Measurements from ENCODE around the gene TAB2. TPM values are rescaled to one million over a fixed set of nuclear protein-coding genes. Genes with fewer than 3 reads are reported as not detected.

Gene TAB2
- polyA plus RNA-seq: 1 to 10 TPM; 1.1 to 8.5 (median 3.8) TPM

- no peak for DNase-seq
- H3K4me3 Mint-ChIP-seq: peak within 1 kb of the TSS; percentile 85 to 92 (median 89)
- peaks cover 3 to 8% (median 4%) of the 10 kb centered on the region in 3 donors for H3K27me3 Mint-ChIP-seq (ENCODE audit: low read depth in 3 of 3)
- no peaks in the 10 kb centered on the region for H3K36me3 Mint-ChIP-seq
- H3K9me3 Mint-ChIP-seq: no peaks in the 10 kb centered on the region
- H3K27ac Mint-ChIP-seq: peak within 1 kb of the TSS; percentile 75 to 94 (median 84)
- peaks cover 31 to 47% of the 10 kb centered on the region in 2 donors for H3K4me1 Mint-ChIP-seq
These were observed at the start of gene TAB2 for GRCh38 chr6:149317644-149318571. TSS of gene TAB2 (plus strand) at chr6:149317712. CDS start at chr6:149369998, 52,286 bp downstream.

GRCh38 chr6:149268146-149268545 lies 49.4 kb upstream of the TAB2 start:
- peaks cover 18 to 23% of the 10 kb centered on the region in 2 donors for H3K4me1 Mint-ChIP-seq
- peaks cover 0 to 5% (median 3%) of the 10 kb centered on the region in 3 donors for H3K27me3 Mint-ChIP-seq (ENCODE audit: low read depth in 3 of 3)
- H3K9me3 Mint-ChIP-seq: no peaks in the 10 kb centered on the region
- no peak for DNase-seq
- no peak overlapping the region for H3K27ac Mint-ChIP-seq
- H3K36me3 Mint-ChIP-seq: no peaks in the 10 kb centered on the region
- no peak overlapping the region for H3K4me3 Mint-ChIP-seq

GRCh38 chr6:149268768-149269167 lies 48.7 kb upstream of the TAB2 start:
- Mint-ChIP-seq H3K4me3 (no peak overlapping the region), H3K9me3 (no peaks in the 10 kb centered on the region), H3K27me3 (ENCODE audit: low read depth in 3 of 3) (peaks cover 0 to 5% (median 4%) of the 10 kb centered on the region in 3 donors), H3K36me3 (no peaks in the 10 kb centered on the region), H3K27ac (no peak overlapping the region), H3K4me1 (peaks cover 22 to 30% of the 10 kb centered on the region in 2 donors)
- no peak for DNase-seq

- Mint-ChIP-seq H3K27ac (no peak overlapping the region), H3K4me1 (peaks cover 22 to 35% of the 10 kb centered on the region in 2 donors), H3K4me3 (no peak overlapping the region)
These were observed 46.9 kb upstream of the TAB2 start for GRCh38 chr6:149270616-149271015.

GRCh38 chr6:149271348-149272340 lies 45.9 kb upstream of the TAB2 start:
- Mint-ChIP-seq H3K27me3 (ENCODE audit: low read depth in 3 of 3) (peaks cover 2 to 5% (median 4%) of the 10 kb centered on the region in 3 donors), H3K4me3 (peak overlapping the region; percentile 38 to 62 (median 58)), H3K27ac (peak overlapping the region in 4 of 6 donors; percentile 34 to 85 (median 54)), H3K9me3 (no peaks in the 10 kb centered on the region), H3K36me3 (no peaks in the 10 kb centered on the region), H3K4me1 (peaks cover 22 to 35% of the 10 kb centered on the region in 2 donors)
- peak; percentile 29 to 36 (median 36) for DNase-seq

More at GRCh38 chr6:149270616-149271015, 46.9 kb upstream of the TAB2 start:
- Mint-ChIP-seq H3K36me3 (no peaks in the 10 kb centered on the region), H3K27me3 (ENCODE audit: low read depth in 3 of 3) (peaks cover 2 to 5% (median 4%) of the 10 kb centered on the region in 3 donors), H3K9me3 (no peaks in the 10 kb centered on the region)
- no peak for DNase-seq

GRCh38 chr6:149273318-149273717 lies 44.2 kb upstream of the TAB2 start:
- no peak overlapping the region for H3K27ac Mint-ChIP-seq
- peak overlapping the region in 2 of 5 donors; percentile 19 to 51 for H3K4me3 Mint-ChIP-seq
- no peak for DNase-seq

GRCh38 chr6:149275621-149276020 lies 41.9 kb upstream of the TAB2 start:
- H3K4me1 Mint-ChIP-seq: peaks cover 22 to 35% of the 10 kb centered on the region in 2 donors

More at GRCh38 chr6:149273318-149273717, 44.2 kb upstream of the TAB2 start:
- Mint-ChIP-seq H3K9me3 (no peaks in the 10 kb centered on the region), H3K4me1 (peaks cover 22 to 35% of the 10 kb centered on the region in 2 donors), H3K36me3 (no peaks in the 10 kb centered on the region), H3K27me3 (ENCODE audit: low read depth in 3 of 3) (peaks cover 2 to 8% (median 4%) of the 10 kb centered on the region in 3 donors)

GRCh38 chr6:149277621-149278020 lies 39.9 kb upstream of the TAB2 start:
- Mint-ChIP-seq H3K27ac (no peak overlapping the region), H3K27me3 (ENCODE audit: low read depth in 3 of 3) (peaks cover 2 to 14% (median 6%) of the 10 kb centered on the region in 3 donors), H3K9me3 (peaks cover 0 to 2% (median 0%) of the 10 kb centered on the region in 6 donors), H3K4me1 (peaks cover 7 to 17% of the 10 kb centered on the region in 2 donors), H3K36me3 (no peaks in the 10 kb centered on the region), H3K4me3 (no peak overlapping the region)
- no peak for DNase-seq

More at GRCh38 chr6:149275621-149276020, 41.9 kb upstream of the TAB2 start:
- no peak overlapping the region for H3K4me3 Mint-ChIP-seq
- H3K9me3 Mint-ChIP-seq: peaks cover 0 to 2% (median 0%) of the 10 kb centered on the region in 6 donors
- H3K27ac Mint-ChIP-seq: no peak overlapping the region
- peaks cover 4 to 11% (median 6%) of the 10 kb centered on the region in 3 donors for H3K27me3 Mint-ChIP-seq (ENCODE audit: low read depth in 3 of 3)
- H3K36me3 Mint-ChIP-seq: no peaks in the 10 kb centered on the region
- no peak for DNase-seq

GRCh38 chr6:149278997-149279396 lies 38.5 kb upstream of the TAB2 start:
- H3K9me3 Mint-ChIP-seq: peaks cover 0 to 2% (median 0%) of the 10 kb centered on the region in 6 donors
- H3K36me3 Mint-ChIP-seq: no peaks in the 10 kb centered on the region
- no peak overlapping the region for H3K4me3 Mint-ChIP-seq
- H3K4me1 Mint-ChIP-seq: peaks cover 0 to 3% of the 10 kb centered on the region in 2 donors
- no peak overlapping the region for H3K27ac Mint-ChIP-seq
- H3K27me3 Mint-ChIP-seq (ENCODE audit: low read depth in 3 of 3): peaks cover 0 to 12% (median 6%) of the 10 kb centered on the region in 3 donors
- DNase-seq: no peak

GRCh38 chr6:149284904-149285303 lies 32.6 kb upstream of the TAB2 start:
- Mint-ChIP-seq H3K27me3 (ENCODE audit: low read depth in 3 of 3) (peaks cover 0 to 5% (median 0%) of the 10 kb centered on the region in 3 donors), H3K36me3 (no peaks in the 10 kb centered on the region), H3K9me3 (no peaks in the 10 kb centered on the region), H3K27ac (no peak overlapping the region), H3K4me1 (no peaks in the 10 kb centered on the region), H3K4me3 (no peak overlapping the region)
- DNase-seq: no peak

GRCh38 chr6:149285626-149286025 lies 31.9 kb upstream of the TAB2 start:
- H3K27ac Mint-ChIP-seq: no peak overlapping the region
- H3K4me3 Mint-ChIP-seq: no peak overlapping the region
- no peaks in the 10 kb centered on the region for H3K36me3 Mint-ChIP-seq
- peaks cover 0 to 5% (median 0%) of the 10 kb centered on the region in 3 donors for H3K27me3 Mint-ChIP-seq (ENCODE audit: low read depth in 3 of 3)
- DNase-seq: no peak
- H3K4me1 Mint-ChIP-seq: no peaks in the 10 kb centered on the region
- no peaks in the 10 kb centered on the region for H3K9me3 Mint-ChIP-seq

- Mint-ChIP-seq H3K27ac (no peak overlapping the region), H3K36me3 (no peaks in the 10 kb centered on the region), H3K4me1 (no peaks in the 10 kb centered on the region), H3K27me3 (ENCODE audit: low read depth in 3 of 3) (peaks cover 0 to 3% (median 0%) of the 10 kb centered on the region in 3 donors), H3K9me3 (no peaks in the 10 kb centered on the region), H3K4me3 (no peak overlapping the region)
- no peak for DNase-seq
These were observed 30.6 kb upstream of the TAB2 start for GRCh38 chr6:149286905-149287304.

GRCh38 chr6:149289192-149289781 lies 28.2 kb upstream of the TAB2 start:
- no peak overlapping the region for H3K27ac Mint-ChIP-seq
- H3K4me3 Mint-ChIP-seq: no peak overlapping the region
- H3K4me1 Mint-ChIP-seq: no peaks in the 10 kb centered on the region
- H3K36me3 Mint-ChIP-seq: no peaks in the 10 kb centered on the region
- H3K9me3 Mint-ChIP-seq: no peaks in the 10 kb centered on the region
- DNase-seq: no peak
- H3K27me3 Mint-ChIP-seq (ENCODE audit: low read depth in 3 of 3): peaks cover 0 to 2% (median 0%) of the 10 kb centered on the region in 3 donors

All from immature natural killer cell (primary cell).